Measurements from ENCODE around the gene CDKN2B-AS1. TPM values are rescaled to one million over a fixed set of nuclear protein-coding genes. Genes with fewer than 3 reads are reported as not detected.

The CDKN2B-AS1 gene
- total RNA-seq, 6 donors from 2014 or later, result 1.3 to 3.0 (median 1.7) TPM; not detected in 1

- no peak overlapping the region for H3K27ac ChIP-seq
- ATAC-seq (ENCODE audit: low FRiP score in 2 of 2) (no peak), DNase-seq (no peak)
- H3K27me3 ChIP-seq, result no peaks in the 10 kb centered on the region
- no peaks in the 10 kb centered on the region for H3K36me3 ChIP-seq
- 76 to 85% methylated on average over 2 of the region's 2 CpGs for WGBS, 2 donors
- no peak for TF ChIP-seq EP300 (IDR thresholded peaks at IDR 0.05)
- no peak for TF ChIP-seq CTCF (IDR thresholded peaks at IDR 0.05)
- no peak for TF ChIP-seq POLR2A (IDR thresholded peaks at IDR 0.05)
- TF ChIP-seq POLR2AphosphoS5 (IDR thresholded peaks at IDR 0.05), result no peak
- no peaks in the 10 kb centered on the region for H3K9me3 ChIP-seq
- H3K4me3 ChIP-seq, result no peak overlapping the region
- no peaks in the 10 kb centered on the region for H3K4me1 ChIP-seq
These were observed 139.8 kb downstream of the CDKN2B-AS1 start for GRCh38 chr9:22134390-22134789.

GRCh38 chr9:22136461-22137096 is 142.0 kb downstream of the CDKN2B-AS1 start:
- H3K9me3 ChIP-seq, result no peaks in the 10 kb centered on the region
- no peaks in the 10 kb centered on the region for H3K4me1 ChIP-seq
- no peaks in the 10 kb centered on the region for H3K27me3 ChIP-seq
- no peak for TF ChIP-seq POLR2A (IDR thresholded peaks at IDR 0.05)
- TF ChIP-seq EP300 (IDR thresholded peaks at IDR 0.05), result no peak
- TF ChIP-seq CTCF (IDR thresholded peaks at IDR 0.05), result no peak
- no peak for TF ChIP-seq POLR2AphosphoS5 (IDR thresholded peaks at IDR 0.05)
- no peak overlapping the region for H3K4me3 ChIP-seq
- 62 to 63% methylated on average over 3 of the region's 3 CpGs for WGBS, 2 donors
- DNase-seq, result no peak
- no peak overlapping the region for H3K27ac ChIP-seq
- no peak for ATAC-seq (ENCODE audit: low FRiP score in 2 of 2)
- no peaks in the 10 kb centered on the region for H3K36me3 ChIP-seq

GRCh38 chr9:22138956-22139660 is 144.5 kb downstream of the CDKN2B-AS1 start:
- DNase-seq (no peak), ATAC-seq (ENCODE audit: low FRiP score in 2 of 2) (no peak)
- Histone ChIP-seq H3K9me3 (no peaks in the 10 kb centered on the region), H3K36me3 (no peaks in the 10 kb centered on the region), H3K27me3 (no peaks in the 10 kb centered on the region), H3K4me3 (no peak overlapping the region), H3K27ac (no peak overlapping the region), H3K4me1 (no peaks in the 10 kb centered on the region)
- TF ChIP-seq POLR2AphosphoS5 (IDR thresholded peaks at IDR 0.05), result no peak
- no peak for TF ChIP-seq CTCF (IDR thresholded peaks at IDR 0.05)
- TF ChIP-seq EP300 (IDR thresholded peaks at IDR 0.05), result no peak
- no peak for TF ChIP-seq POLR2A (IDR thresholded peaks at IDR 0.05)
- 81 to 88% methylated on average over 4 of the region's 4 CpGs for WGBS, 2 donors

GRCh38 chr9:22141908-22142307 is 147.3 kb downstream of the CDKN2B-AS1 start:
- no peaks in the 10 kb centered on the region for H3K27me3 ChIP-seq
- no peaks in the 10 kb centered on the region for H3K4me1 ChIP-seq
- WGBS, 2 donors, result 29 to 35% methylated on average over 1 of the region's 1 CpG
- ATAC-seq (ENCODE audit: low FRiP score in 2 of 2) (peak in 1 of 2 donors; percentile 67), DNase-seq (no peak)
- TF ChIP-seq EP300 (IDR thresholded peaks at IDR 0.05), result no peak
- TF ChIP-seq POLR2AphosphoS5 (IDR thresholded peaks at IDR 0.05), result no peak
- TF ChIP-seq POLR2A (IDR thresholded peaks at IDR 0.05), result no peak
- TF ChIP-seq CTCF (IDR thresholded peaks at IDR 0.05), result no peak
- no peak overlapping the region for H3K27ac ChIP-seq
- no peaks in the 10 kb centered on the region for H3K36me3 ChIP-seq
- H3K9me3 ChIP-seq, result no peaks in the 10 kb centered on the region
- no peak overlapping the region for H3K4me3 ChIP-seq
